ENCODE results near the gene SCARB1.

The SCARB1 gene

DNA sequence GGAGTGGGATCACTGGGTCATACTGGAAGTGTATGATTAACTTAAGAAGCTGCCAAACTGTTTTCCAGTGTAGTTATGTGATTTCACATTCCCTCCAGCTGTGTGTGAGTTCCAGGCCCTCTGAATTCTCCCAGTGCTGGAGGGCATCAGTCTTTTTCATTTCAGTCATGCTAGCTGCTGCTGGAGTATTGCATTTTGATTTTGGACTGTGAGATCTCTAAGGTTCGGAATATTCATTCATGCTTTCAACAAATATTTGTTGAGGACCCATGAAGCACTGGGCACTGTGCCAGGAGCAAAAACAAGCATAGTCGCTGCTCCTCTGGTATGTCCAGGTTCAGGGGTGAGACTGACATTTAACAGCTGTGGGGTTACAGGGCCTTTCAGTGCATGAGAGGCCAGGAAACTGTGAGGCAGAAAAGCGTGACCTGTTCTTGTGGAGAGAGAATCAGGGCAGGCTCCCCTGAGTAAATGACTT, 133.2 kb downstream of the SCARB1 start:
- DNase-seq (ENCODE audit: low read depth), result no peak

DNA sequence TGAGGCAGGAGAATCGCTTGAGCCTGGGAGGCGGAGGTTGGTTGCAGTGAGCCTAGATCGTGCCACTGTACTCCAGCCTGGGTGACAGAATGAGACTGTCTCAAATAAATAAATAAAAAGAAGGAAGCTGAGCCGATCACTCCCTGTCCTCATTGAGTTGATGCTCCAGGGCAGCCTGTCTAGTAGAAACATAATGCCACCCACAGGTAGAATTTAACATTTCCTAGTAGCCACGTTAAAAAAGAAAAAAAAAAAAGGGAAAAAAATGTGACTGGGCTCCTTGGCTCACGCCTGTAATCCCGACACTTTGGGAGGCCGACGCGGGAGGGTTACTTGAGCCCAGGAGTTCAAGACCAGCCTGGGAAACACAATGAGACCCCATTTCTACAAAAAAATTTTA, 135.7 kb downstream of the SCARB1 start:
- DNase-seq (ENCODE audit: low read depth), result no peak

DNA sequence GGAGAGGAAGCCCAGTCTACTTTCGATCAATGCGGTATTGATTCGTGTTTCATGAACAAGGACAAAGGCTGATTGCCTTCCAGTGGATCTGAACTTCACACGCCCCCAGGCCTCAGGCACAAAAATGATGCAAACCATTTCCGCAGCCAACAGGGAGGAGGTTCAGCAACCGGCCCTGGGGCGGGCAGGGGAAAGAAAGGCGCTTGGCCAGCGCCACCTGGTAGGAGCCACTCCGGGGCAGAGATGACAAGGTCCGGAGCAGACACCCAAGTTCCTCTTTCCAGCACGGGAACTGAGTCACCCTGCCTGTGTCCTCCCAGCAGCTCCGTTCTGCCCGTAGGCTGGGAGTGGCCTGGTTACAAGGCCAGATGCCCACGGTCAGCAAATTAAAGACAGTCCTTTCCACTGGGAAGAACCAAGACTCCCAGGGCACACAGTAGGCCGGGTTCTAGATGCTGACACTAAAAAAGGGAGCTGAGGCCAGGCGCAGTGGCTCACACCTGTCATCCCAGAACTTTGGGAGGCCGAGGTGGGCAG, 136.3 kb downstream of the SCARB1 start:
- no peak for DNase-seq (ENCODE audit: low read depth)

Measured in non-pigmented ciliary epithelial cell (primary cell).